ENCODE measurements around the gene RBM44. TPM values are rescaled to one million over a fixed set of nuclear protein-coding genes. Genes with fewer than 3 reads are reported as not detected.

RBM44 gene
- polyA plus RNA-seq, 4 donors = 0.44 to 0.90 (median 0.62) TPM

- no peak for DNase-seq (ENCODE audit: low read depth in 4 of 4, low spot score in 3 of 4)
These were observed 86.7 kb downstream of the RBM44 start for GRCh38 chr2:237885111-237885930.

GRCh38 chr2:237885931-237886684, 87.5 kb downstream of the RBM44 start:
- DNase-seq (ENCODE audit: low read depth in 4 of 4, low spot score in 3 of 4) = no peak

GRCh38 chr2:237886685-237887481, 88.3 kb downstream of the RBM44 start:
- DNase-seq (ENCODE audit: low read depth in 4 of 4, low spot score in 3 of 4) = no peak

GRCh38 chr2:237888389-237888788, 89.8 kb downstream of the RBM44 start:
- DNase-seq (ENCODE audit: low read depth in 4 of 4, low spot score in 3 of 4) = no peak

- no peak for DNase-seq (ENCODE audit: low read depth in 4 of 4, low spot score in 3 of 4)
These were observed 90.4 kb downstream of the RBM44 start for GRCh38 chr2:237889016-237889415.

- no peak for DNase-seq (ENCODE audit: low read depth in 4 of 4, low spot score in 3 of 4)
These were observed 91.2 kb downstream of the RBM44 start for GRCh38 chr2:237889811-237890210.

Other genes starting within 250 kb of the RBM44 start
- not detected for gene PRLH, start 232.2 kb upstream of the RBM44 start, polyA plus RNA-seq (ENCODE audit: insufficient read length in 4 of 4)
- 10 to 100 TPM; 11.5 to 15.1 (median 13.3) TPM for gene RAB17, start 208.0 kb upstream of the RBM44 start, polyA plus RNA-seq (ENCODE audit: insufficient read length in 4 of 4)
- 10 to 100 TPM; 76.4 to 97.5 (median 87.9) TPM for gene LRRFIP1, start 171.2 kb upstream of the RBM44 start, polyA plus RNA-seq (ENCODE audit: insufficient read length in 4 of 4)
- gene RAMP1, start 60.8 kb downstream of the RBM44 start, polyA plus RNA-seq (ENCODE audit: insufficient read length in 4 of 4) = 10 to 100 TPM in 1 of 4 donors, 1 to 10 TPM in 3; 3.1 to 11.2 (median 5.1) TPM
- 10 to 100 TPM; 48.0 to 51.0 (median 48.7) TPM for gene UBE2F, start 168.2 kb downstream of the RBM44 start, polyA plus RNA-seq (ENCODE audit: insufficient read length in 4 of 4)